Posterior vena cava (tissue), 2 donors: ENCODE data around the gene GNL1. TPM values are rescaled to one million over a fixed set of nuclear protein-coding genes. Genes with fewer than 3 reads are reported as not detected.

Experiments used
- DNase-seq: peaks from one replicate; pipeline ENCODE4 v3.0.0-alpha.2; 2020; ENCODE audit warnings: low spot score
- intact Hi-C, 2 donors: fragments of 100-400 bp; cut with DNase I; formaldehyde crosslinking; loops; one replicate each; pipeline versions ENCODE4 v1.14.1 to v1.14.2; 2022 to 2023
- long read RNA-seq, 2 donors: library from polyadenylated mRNA; unstranded; transcript quantifications; one replicate each; pipeline ENCODE4 v2.0.0, GENCODE V29; 2020 to 2021
- total RNA-seq, 2 donors: library from RNA; stranded (reverse); fragmentation: NEBNext Ultra II Directional; extraction: Animal tissue kit (Norgen Biotek cat#: 25700); gene quantifications; one replicate each; pipeline ENCODE4 v1.2.1, GENCODE V29; 2021
- donor health status: DM: yes; HTN: yes; CAD: no.
- donor health status: DM: yes; HTN: yes; CAD: no.

Gene GNL1, protein sequence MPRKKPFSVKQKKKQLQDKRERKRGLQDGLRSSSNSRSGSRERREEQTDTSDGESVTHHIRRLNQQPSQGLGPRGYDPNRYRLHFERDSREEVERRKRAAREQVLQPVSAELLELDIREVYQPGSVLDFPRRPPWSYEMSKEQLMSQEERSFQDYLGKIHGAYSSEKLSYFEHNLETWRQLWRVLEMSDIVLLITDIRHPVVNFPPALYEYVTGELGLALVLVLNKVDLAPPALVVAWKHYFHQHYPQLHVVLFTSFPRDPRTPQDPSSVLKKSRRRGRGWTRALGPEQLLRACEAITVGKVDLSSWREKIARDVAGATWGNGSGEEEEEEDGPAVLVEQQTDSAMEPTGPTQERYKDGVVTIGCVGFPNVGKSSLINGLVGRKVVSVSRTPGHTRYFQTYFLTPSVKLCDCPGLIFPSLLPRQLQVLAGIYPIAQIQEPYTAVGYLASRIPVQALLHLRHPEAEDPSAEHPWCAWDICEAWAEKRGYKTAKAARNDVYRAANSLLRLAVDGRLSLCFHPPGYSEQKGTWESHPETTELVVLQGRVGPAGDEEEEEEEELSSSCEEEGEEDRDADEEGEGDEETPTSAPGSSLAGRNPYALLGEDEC
- total RNA-seq, result 10 to 100 TPM; 52.2 to 59.6 TPM
- long read RNA-seq, donor 1, full-length matches to known transcripts, result 17 of 40 reads
- long read RNA-seq, donor 1, partial matches to known transcripts, result 14 of 40 reads
- long read RNA-seq, donor 1, other reads (novel, unspliced or antisense), result 9 of 40 reads
- long read RNA-seq, donor 2, full-length matches to known transcripts, result 92 of 127 reads
- long read RNA-seq, donor 2, partial matches to known transcripts, result 22 of 127 reads
- long read RNA-seq, donor 2, other reads (novel, unspliced or antisense), result 13 of 127 reads

- peak; percentile 98 for DNase-seq
- intact Hi-C loops, result no loop called here
Measured at GRCh38 chr6:30556066-30556905, at the start of gene GNL1. Gene GNL1 (minus strand): TSS chr6:30556489. CDS start chr6:30556203, 286 bp downstream.

GRCh38 chr6:30603961-30604360 is 47.7 kb upstream of the GNL1 start:
- intact Hi-C loops, result no loop called here
- DNase-seq, result peak; percentile 62

DNA sequence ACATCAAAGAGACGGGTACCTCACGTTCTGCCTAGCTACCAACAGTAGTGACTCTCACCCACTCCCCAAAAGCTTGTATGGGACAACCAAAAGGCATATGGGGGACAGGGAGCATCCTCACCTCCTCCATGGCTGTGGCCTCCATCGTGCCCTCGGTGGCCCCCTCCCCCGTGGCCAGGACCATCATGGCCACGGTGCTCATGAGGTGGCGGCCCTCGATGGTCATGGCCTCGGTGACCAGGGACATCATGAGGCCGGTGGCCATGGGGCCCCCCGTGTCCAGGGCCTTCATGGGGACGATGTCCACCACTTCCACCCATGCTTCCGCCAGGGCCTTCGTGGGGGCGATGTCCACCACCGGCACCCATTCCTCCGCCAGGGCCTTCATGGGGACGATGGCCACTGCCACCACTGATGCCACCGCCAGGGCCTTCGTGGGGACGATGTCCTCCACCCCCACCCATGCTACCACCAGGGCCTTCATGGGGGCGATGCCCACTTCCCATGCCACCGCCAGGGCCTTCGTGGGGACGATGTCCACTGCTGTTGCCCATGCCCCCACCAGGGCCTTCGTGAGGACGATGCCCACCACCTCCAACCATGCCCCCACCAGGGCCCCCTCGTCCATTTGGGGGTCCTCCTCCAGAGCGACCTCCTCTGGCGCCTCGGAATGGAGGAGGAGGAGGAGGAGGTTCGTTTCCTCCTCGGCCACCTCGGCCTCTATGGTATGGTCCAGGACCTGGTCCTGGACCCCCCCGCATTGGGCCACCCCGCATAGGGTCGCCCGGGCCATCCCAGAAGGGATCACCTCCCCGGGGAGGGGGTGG is 45.7 kb upstream of the GNL1 start:
- intact Hi-C loops, result no loop called here
- peak; percentile 78 for DNase-seq

DNA sequence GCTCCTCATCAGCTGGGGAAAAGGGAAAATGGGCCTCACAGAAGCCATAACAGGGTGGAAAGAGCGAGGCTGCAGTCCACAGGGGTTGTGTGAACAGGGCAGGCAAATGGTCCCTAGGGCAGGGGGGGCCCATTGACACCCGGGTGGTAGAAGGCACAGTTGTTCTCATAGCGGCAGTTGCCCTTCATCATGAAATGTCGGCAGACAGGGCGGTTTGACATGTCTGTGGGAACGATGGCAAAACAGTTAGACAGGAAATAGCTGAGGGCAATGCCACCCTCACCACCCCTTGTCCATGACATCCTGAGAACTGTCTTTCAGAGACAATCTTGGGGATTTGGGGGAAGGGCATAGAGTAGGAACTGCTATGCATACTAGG is 45.1 kb upstream of the GNL1 start:
- intact Hi-C loops, result no loop called here
- DNase-seq, result peak; percentile 43

- peak; percentile 78 for DNase-seq
Measured at GRCh38 chr6:30600451-30600961, 44.2 kb upstream of the GNL1 start.

GRCh38 chr6:30599625-30600324 is 43.5 kb upstream of the GNL1 start:
- intact Hi-C loops, result loop anchor here in 1 of 2 donors (5.0 kb wide), 2 partner anchors 57 to 117 kb away; no protein-coding TSS in a partner anchor

More at GRCh38 chr6:30600451-30600961, 44.2 kb upstream of the GNL1 start:
- intact Hi-C loops, result no loop called here

GRCh38 chr6:30598912-30599624 is 42.8 kb upstream of the GNL1 start:
- DNase-seq, result peak; percentile 50
- intact Hi-C loops, result loop anchor here in 1 of 2 donors (5.0 kb wide), 2 partner anchors 57 to 117 kb away; no protein-coding TSS in a partner anchor

More at GRCh38 chr6:30599625-30600324, 43.5 kb upstream of the GNL1 start:
- peak; percentile 13 for DNase-seq

DNA sequence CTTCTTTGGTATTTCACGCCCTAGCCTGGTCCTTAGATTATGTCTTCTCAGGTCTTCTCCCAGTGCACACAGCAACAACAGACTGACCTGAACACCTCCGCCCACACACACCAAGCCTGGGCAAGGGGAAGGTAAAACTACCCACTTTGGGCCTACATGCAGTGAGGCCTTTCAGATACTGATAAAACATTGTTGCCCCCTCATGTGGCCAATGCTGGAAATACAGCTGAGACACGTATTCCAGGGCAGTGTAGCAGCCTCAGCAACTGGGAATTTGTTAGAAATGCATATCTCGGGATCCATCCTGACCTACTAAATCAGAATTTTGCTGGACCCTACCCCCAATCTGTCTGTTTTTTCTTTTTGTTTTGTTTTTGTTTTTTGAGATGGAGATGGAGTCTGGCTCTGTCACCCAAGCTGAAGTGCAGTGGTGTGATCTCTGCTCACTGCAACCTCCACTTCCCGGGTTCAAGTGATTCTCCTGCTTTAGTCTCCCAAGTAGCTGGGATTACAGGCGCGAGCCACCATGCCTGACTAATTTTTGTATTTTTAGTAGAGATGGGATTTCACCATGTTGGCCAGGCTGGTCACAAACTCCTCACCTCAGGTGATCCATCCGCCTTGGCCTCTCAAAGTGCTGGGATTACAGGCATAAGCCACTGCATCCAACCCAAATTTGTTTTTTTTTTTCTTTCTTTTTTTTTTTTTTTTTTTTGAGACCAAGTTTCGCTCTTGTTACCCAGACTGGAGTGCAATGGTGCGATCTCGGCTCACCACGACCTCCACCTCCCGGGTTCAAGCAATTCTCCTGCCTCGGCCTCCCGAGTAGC is 41.2 kb upstream of the GNL1 start:
- intact Hi-C loops, result loop anchor here in 1 of 2 donors (5.0 kb wide), 2 partner anchors 55 to 115 kb away; no protein-coding TSS in a partner anchor
- DNase-seq, result peak; percentile 86

GRCh38 chr6:30592287-30592686 is 36.0 kb upstream of the GNL1 start:
- DNase-seq, result no peak
- intact Hi-C loops, result no loop called here

- peak; percentile 10 for DNase-seq
- intact Hi-C loops, result no loop called here
Measured at GRCh38 chr6:30591008-30591407, 34.7 kb upstream of the GNL1 start.

DNA sequence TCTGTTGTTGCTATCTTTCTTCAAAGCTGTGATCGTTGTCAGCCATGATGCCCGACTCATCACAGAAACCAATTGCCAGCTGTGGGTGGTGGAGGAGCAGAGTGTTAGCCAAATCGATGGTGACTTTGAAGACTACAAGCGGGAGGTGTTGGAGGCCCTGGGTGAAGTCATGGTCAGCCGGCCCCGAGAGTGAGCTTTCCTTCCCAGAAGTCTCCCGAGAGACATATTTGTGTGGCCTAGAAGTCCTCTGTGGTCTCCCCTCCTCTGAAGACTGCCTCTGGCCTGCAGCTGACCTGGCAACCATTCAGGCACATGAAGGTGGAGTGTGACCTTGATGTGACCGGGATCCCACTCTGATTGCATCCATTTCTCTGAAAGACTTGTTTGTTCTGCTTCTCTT is 34.2 kb upstream of the GNL1 start:
- DNase-seq, result peak; percentile 56
- intact Hi-C loops, result no loop called here

- intact Hi-C loops, result no loop called here
- peak; percentile 79 for DNase-seq
Measured at GRCh38 chr6:30589754-30590358, 33.6 kb upstream of the GNL1 start.

GRCh38 chr6:30583921-30584320 is 27.6 kb upstream of the GNL1 start:
- no peak for DNase-seq
- intact Hi-C loops, result no loop called here

GRCh38 chr6:30578051-30578450 is 21.8 kb upstream of the GNL1 start:
- intact Hi-C loops, result no loop called here
- no peak for DNase-seq

DNA sequence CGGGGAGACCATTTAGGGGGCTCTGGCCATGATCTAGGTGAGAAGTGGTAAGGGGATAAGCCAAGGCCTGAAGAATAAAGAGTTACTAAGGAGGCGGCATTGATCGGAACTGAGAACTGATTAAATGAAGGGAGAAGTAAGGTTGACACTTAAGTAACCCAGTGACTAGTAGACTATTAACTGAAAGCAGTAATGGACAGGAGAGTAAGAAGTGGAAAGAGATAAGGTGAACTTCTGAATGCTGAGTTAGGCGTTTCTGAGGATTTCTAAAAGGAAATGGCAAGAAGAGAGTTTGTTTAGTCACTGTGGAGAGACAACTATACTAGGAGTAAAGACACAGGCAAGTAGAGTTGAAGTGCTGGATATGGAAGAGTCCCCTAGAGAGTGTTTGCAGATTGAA is 16.8 kb upstream of the GNL1 start:
- intact Hi-C loops, result loop anchor here in 1 of 2 donors (5.0 kb wide), 1 partner anchor 34 kb away; no protein-coding TSS in a partner anchor

More for the DNA sequence above, 16.8 kb upstream of the GNL1 start:
- DNase-seq, result no peak
